GM12892 (cell line): ENCODE data around the gene AKR7A2.

Source experiments
- POLR2A ChIP-seq: IDR thresholded peaks from 2 replicates; pipeline ENCODE4 v1.6.1; 2011; ENCODE audit warnings: low read depth, low read length, control low read depth
- POLR2AphosphoS5 ChIP-seq: IDR thresholded peaks from 2 replicates; pipeline ENCODE4 v1.6.1; 2011; ENCODE audit warnings: low read depth, low read length, control low read depth
- TAF1 ChIP-seq: IDR thresholded peaks from 2 replicates; pipeline ENCODE4 v1.6.1; 2011; ENCODE audit warnings: low read depth, mild to moderate bottlenecking, control low read depth, low read length, borderline replicate concordance

DNA sequence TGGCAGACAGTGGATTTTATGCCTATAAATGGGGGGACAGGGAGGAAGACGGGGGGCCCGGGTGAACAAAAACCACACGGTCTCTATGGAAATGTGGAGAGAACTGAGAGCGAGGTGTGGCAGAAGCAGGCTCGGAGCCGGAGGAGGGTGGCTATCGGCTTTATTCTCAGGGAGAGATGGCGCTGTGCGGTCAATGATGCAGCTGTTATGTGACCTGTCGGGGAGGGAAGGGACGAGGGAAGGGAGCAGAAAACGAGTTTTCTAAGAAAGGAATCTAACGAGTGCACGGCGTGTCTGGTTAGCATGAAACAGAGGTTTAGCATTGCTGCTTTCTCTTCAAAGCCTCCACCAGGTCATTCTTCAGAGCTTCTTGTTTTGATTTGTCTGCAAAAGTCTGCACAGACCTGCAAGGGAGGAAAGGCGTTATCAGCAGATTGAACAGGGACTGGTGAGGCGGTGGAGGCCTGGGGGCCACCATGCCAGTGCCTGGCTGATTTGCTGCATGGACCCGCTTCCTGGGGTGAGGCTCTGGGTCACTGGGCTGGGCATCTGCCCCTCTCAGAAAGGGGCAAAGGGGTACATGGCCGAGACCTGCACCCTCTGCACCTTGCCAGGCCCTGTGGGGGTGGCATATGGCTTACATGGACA lies 27.4 kb upstream of the AKR7A2 start:
- no peak for TF ChIP-seq TAF1
- TF ChIP-seq POLR2AphosphoS5 = no peak
- no peak for TF ChIP-seq POLR2A
